HL-60/S4 (cell line): ENCODE data around the gene ACTR10.

Experiments
- in situ Hi-C: fragments of 300-500 bp; cut with MboI; formaldehyde crosslinking; loops from 2 replicates; pipeline ENCODE4 v1.14.3; 2022; ENCODE audit warnings: low sequenced_read_pairs

ACTR10 gene

GRCh38 chr14:58278177-58278576, 78.2 kb downstream of the ACTR10 start:
- in situ Hi-C loops = no loop called here

GRCh38 chr14:58280954-58281787, 81.2 kb downstream of the ACTR10 start:
- in situ Hi-C loops = no loop called here

- in situ Hi-C loops = no loop called here
Observed at GRCh38 chr14:58281969-58282368, 82.0 kb downstream of the ACTR10 start.

- in situ Hi-C loops = no loop called here
Observed at GRCh38 chr14:58282925-58283593, 83.1 kb downstream of the ACTR10 start.

- in situ Hi-C loops = no loop called here
Observed at GRCh38 chr14:58283730-58284129, 83.8 kb downstream of the ACTR10 start.

- in situ Hi-C loops = no loop called here
Observed at GRCh38 chr14:58285132-58285531, 85.2 kb downstream of the ACTR10 start.
